NCI-H1105 treated with DMSO at 0.1 percent for 48 hours (cell line): ENCODE measurements around the gene AFF1.

ENCODE experiments used
- DNase-seq: peaks from one replicate; lab custom pipeline; 2025; lab: John Stamatoyannopoulos, UW

The AFF1 gene

GRCh38 chr4:87152310-87153041 is 217.7 kb downstream of the AFF1 start:
- DNase-seq = no peak

- no peak for DNase-seq
These were observed 218.5 kb downstream of the AFF1 start for GRCh38 chr4:87153078-87153870.

- no peak for DNase-seq
These were observed 231.1 kb downstream of the AFF1 start for GRCh38 chr4:87165892-87166291.

- no peak for DNase-seq
These were observed 231.6 kb downstream of the AFF1 start for GRCh38 chr4:87166296-87166854.

DNA sequence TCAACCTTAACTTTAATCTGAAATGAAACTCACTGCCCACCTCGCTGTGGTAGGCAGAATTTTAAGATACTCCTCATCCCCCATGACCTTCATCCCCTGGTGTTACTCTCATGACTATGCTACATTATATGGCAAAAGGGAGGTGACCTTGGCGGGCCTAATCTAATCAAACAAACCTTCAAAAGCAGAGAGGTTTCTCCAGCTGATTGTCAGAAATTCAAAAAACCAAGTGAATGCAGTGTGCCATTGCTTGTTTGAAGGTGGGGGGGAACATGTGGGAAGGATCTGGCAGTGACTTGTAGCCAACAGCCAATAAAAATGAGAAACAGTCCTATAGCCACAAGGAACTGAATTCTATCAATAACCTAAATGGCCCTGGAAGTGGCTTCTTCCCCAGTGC is 237.1 kb downstream of the AFF1 start:
- DNase-seq = no peak

- DNase-seq = no peak
These were observed 239.9 kb downstream of the AFF1 start for GRCh38 chr4:87174672-87175071.

GRCh38 chr4:87179751-87180150 is 244.9 kb downstream of the AFF1 start:
- DNase-seq = no peak

- no peak for DNase-seq
These were observed 246.0 kb downstream of the AFF1 start for GRCh38 chr4:87180767-87181166.

DNA sequence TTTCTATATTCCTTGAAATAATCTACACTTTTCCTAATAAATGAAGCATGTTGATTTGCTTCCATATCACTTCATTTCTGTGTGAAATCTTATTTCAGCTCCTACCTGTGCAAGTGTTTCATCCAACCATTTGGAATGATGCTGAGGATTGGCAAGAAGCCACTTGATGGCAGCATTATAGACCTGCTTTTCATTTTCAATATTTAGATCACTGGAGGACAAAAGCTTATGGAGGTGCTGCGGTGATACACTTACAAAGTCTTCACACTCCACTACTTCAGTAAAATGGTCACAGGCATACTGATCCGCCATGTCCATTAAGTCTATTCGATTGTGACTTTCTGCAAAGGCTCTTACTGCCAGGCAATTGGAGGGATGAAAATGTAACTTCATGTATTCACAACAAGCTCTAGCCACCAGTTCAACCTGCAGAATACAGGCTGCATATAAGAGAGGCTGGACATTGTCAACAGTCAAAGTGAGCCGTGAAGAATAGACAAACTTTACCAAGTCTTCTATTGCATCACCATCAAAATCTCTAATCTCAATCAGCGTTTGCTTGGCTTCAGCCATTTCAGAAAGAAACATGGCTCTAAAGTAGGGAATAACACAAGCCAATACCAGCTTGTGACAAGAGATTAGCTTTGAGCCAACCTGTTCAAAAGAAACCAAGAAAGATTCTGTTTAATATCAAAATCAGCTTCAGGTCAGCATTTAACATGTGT is 250.5 kb downstream of the AFF1 start:
- no peak for DNase-seq

- no peak for DNase-seq
These were observed 253.2 kb downstream of the AFF1 start for GRCh38 chr4:87188048-87188447.

- no peak for DNase-seq
These were observed 254.1 kb downstream of the AFF1 start for GRCh38 chr4:87188932-87189331.
